GM19372 (cell line): Measurements from ENCODE around the gene UTP11.

ENCODE experiments used
- ATAC-seq: cut with Tn5 transposase; IDR thresholded peaks from one replicate; pipeline ENCODE4 v1.9.1; 2021; ENCODE audit warnings: mild to moderate bottlenecking, low read depth, moderate library complexity; ENCODE audit not compliant: unreplicated experiment

The UTP11 gene

DNA sequence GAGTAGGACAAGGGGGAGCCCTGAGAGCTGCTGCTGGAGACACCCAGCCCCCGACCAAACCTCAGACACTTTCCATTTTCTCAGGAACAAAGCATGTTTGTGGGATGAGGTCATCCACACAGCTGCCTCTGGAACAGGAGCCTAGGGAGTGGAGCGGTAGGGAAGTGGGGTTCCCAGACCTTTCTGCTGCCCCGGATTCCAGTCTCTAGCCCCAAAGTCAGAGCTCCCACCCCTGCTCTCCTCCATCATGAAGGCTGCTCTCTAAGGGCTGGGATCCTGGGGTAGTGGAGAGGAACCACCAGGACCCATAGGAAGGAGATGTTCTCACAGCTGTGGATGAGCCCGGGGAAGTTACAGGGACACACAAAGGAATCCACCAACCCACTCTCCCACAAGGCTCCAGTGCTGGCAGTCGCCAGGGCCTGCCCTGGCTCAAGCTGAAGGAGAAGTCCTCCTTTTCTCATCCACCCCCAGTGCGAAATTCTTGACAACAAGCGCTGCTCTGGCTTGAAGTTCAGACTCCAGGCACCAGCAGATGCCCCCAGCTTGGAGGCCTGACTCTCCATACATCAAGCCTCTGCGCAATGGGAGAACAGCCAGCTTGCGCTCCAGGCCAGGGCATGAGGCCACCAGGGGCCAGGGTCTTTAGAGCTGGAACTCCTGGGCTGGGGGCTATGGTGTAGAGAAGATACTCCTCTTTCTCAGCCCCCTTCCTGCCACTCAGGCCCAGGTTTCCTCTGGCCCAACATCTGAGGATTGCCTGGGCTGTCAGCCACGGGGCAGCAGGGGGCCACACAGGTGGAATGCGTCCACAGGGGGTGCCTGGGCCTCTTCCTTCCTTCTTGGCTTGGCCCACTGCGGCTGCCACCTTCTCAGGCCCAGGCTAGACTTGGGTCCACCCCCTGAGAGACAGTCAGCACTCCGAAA, 11.7 kb upstream of the UTP11 start:
- no peak for ATAC-seq

DNA sequence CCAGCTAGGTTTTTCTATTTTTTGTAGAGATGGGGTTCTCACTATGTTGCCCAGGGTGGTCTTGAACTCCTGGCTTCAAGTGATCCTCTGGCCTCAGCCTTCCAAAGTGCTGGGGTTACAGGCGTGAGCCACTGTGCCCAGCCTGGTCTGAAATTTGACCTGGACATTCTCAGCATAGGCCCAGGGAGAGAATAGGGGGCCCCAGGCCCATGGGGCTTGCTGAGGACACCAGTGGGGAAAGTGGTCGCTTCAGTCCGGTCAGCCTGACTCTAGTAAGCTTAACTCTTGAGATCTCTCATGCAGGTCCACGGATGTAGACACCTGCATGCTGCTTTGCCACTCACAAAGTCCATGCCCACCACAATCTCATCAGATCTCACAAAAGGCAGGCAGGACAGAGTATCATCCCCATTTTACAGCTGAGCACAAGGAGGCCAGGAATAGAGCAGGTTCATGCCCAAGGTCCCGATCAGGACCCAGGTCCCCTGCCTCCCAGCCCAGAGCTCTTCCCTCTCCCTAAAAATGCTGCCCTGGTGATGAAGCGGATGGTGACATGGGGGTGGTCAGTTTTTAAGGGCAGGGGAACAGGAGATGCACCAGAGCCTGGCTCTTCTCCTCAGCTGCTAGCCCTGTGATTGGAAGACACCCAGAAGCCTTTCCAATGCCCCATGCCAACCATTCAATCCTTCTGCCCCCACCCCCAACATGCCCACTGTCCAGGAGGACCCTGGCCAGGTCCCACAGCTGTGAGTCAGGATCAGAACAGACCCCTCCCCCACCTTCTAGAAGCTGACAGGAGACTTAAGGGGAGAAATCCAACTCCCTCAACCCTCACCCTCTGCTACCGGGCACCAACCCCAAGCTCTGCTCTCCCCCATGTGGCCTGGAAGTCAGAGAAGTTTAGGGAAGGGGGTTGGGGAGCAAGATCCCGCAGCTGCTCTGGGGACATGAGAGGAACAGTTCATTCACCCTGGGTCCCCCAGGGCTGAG, 9.0 kb upstream of the UTP11 start:
- ATAC-seq: no peak

DNA sequence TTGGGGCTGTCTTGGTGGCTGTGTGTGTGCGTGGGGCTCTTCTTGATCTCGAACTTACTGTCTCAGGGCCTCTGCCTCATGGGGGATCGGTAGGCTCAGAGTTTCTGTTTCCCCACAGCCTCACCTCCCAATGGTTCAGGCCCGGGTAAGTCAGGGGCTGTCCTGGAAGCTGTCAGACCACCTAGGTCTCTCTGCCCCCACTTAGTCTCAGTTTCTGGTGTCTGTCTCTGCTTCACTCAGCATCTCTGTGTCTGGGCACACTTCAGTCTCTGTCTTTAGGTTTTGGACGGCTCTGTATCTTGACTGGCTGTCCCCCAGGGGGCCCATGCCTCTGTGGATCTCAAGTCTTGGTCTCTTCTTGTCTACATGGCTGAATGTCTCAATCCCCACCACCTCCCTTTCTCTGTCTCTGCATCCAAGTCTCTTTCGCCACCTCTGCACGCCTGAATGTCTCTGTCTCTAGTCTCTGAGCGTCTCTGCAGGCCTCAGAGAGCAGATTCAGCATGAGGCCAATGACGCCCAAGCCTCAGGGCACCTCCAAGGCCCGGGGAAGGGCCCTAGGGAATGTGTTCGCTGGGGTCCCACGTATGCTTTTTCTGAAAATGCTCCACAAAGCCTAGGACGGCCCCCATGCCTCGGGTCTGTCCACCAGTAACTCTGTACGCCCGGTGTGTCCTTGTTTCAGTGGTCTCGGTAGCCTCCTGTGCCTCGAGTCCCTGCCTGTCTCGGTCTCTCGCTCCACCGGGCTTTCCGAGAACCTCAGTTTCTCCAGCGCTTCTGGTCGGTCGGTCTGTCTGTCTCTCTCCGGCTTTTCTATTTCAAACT, 8.0 kb upstream of the UTP11 start:
- ATAC-seq: no peak

DNA sequence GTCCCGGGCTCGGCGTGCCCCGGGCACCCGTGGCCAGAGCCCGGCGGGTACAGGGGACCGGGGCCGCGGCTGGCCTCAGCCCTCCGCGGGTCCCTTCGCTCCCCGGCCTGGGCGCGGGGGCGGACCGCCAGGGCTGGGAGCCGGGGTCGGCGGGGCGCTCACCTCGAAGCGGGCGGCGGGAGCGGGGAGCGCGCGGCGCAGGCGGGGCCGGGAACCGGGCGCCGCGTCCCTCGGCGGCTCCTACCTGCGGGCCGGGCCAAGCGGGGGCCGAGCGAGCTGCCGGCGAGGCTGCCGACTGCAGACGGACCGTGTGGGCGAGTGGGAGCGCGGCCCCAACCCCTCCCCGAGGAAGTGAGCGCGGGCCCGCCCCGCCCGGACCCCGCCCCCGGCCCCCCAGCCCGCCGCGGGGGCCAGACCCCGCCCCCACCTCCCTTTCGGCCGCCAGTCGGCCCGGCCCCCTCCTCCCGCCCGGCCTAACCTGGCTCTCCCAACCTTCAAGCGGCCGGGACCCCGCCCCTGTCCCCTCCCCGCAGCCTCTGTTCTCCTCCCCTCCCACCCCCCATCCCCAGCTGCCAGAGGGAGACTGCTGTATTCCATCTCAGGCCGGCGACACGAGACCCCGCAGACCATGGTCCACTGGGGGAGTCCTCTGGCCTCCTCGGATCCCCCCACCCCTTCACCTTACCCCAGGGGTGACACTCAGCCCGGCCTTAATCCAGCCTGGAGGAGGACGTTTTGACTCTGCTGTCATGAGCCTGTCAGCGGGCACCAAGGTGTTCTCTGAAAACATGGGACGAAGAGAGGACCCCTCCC, 7.1 kb upstream of the UTP11 start, which contains the start of gene FHL3:
FHL3 (minus strand) TSS at position 320 of the 813 bp plus-strand sequence. CDS start 6,102 bp downstream, outside the sequence.
- ATAC-seq: no peak

DNA sequence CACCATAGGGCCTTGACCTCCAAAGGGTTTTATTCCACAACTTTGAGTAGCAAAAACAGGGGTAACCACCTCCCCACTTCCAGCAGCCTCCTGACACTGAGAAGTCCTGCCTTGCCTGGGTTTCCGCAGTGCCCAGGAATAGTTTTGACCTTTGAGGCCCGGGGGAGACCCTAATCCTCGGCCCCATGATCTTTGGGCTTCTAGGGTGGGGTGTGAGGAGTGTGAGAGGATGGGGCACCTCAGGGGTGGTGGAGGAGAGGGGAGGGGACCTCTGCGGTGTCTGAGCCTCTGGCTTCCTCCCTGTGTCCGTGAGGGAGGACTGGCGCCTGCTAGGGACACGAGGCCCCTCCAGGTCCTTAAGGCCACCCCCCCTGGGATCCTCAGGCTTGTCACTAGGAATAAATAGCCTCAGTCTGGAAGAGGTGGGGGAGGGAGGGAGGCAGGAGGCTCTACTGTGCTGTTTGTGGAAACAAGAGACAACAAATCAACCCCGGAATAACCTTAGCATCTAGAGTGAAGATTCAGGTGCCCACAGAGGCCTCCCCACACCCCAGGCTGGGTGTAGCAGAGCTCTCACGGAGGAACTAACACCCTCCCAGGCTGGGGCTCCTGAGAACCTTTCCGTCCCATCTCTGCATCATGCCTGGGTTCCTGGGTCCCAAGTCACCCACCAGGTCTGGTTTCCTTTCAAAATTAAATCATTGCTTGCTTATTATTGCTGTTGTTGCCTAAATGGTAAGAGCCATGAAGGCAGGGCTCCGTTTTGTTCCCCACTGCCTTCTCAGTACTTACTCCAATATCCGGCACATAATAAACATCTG, 6.3 kb upstream of the UTP11 start:
- ATAC-seq: no peak

DNA sequence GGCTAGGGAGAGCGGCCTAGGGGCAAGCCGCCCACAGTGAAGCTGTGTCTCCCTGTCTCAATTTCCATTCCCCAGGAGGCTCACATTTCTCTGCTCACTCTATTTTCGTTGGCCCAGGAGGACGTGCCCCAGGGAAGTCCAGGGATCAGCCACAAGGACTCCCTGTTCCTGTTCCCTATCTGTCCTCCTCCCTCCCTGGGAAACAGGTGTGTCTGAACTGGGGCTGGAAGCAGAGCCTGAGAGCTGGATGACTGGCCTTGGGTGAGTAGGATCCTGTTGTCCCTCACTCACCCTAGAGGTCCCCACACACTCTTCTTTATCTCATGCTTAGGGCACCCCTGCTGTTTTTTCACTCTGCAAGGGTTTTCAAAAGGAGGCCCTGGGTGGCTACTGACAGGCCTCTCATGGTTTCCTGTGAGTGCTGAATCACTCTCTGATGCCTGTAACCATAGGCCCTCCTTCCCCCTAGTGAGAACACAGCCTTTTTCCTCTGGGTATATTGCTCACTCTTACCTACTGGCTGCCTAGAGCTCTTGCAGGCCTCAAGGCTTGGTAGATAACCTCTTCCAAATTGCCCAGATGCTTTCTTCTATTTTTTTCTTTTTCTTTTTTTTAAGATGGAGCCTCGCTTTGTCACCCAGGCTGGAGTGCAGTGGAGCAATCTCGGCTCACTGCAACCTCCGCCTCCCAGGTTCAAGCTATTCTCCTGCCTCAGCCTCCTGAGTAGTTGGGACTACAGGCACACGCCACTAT, 3.3 kb upstream of the UTP11 start:
- no peak for ATAC-seq

DNA sequence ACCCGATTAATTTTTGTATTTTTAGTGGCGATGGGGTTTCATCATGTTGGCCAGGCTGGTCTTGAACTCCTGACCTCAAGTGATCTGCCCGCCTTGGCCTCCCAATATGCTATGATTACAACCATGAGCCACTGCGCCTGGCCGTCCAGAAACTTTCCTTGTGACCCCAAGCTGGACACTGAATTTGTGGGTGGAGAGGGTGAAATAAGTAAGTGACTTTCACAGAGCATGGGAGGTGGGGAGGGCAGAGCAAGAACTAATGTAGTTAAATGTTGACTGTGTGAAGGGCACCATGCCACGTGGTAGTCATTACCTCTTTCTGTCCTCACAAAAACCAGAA, 2.7 kb upstream of the UTP11 start:
- no peak for ATAC-seq

DNA sequence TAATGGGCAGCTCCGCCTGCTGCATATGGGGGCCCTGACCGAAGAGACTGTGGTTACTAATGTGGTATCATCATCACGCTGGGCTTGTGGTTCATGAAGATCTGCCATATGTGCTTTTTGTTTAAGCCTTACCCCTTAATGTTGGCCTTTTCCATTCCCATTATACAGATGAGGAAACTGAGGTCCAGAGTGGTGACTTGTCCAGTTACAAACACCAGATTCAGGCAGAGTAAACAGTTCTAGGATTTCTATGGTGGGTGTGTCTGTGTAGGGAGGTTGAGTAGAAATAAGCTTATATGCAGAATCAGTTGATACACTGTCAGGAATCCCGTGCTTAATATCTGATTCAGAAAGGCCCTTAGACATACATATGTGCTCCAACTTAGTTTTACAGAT, 691 bp downstream of the UTP11 start:
- no peak for ATAC-seq

DNA sequence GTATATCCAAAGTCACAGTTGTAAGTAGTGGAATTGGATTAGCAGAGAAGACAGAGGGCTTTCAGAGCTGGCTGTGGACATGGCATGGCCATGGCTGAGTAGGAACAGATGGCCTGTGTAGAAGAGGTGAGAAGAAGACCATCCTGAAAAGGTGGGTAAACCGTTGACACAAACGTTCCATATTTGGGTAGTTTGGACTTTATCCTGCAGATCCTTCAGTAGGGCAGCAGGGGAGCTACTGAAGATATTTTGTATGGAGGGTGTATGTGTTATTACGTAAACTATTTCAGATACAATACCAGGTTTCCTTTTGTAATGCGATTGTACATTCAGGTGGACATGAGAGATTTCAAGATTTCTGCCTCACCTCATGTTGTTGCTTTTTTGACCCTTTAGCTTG, 1.6 kb downstream of the UTP11 start:
- ATAC-seq: no peak

DNA sequence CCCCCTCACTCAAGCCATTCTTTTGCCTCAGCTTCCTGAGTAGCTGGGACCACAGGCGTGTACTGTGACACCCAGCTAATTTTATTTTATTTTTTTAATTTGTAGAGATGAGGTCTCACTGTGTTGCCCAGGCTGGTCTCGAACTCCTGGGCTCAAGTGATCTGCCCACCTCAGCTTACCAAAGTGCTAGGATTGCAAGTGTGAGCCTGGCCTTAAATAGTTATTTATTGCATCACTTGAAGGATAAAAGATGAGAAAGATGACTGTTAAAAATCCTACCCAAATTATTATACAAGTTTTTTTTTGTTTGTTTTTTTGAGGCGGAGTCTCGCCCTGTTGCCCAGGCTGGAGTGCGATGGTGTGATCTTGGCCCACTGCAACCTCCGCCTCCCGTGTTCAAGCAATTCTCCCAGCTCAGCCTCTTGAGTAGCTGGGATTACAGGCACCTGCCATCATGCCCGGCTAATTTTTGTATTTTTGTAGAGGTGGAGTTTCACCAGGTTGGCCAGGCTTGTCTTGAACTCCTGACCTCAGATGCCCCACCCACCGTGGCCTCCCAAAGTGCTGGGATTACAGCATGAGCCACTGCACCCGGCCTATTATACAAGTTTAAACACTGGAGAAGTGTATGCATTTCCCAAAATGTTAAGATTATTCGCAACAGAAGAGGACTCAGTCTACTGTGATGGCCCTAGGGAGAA, 2.3 kb downstream of the UTP11 start:
- ATAC-seq: no peak

DNA sequence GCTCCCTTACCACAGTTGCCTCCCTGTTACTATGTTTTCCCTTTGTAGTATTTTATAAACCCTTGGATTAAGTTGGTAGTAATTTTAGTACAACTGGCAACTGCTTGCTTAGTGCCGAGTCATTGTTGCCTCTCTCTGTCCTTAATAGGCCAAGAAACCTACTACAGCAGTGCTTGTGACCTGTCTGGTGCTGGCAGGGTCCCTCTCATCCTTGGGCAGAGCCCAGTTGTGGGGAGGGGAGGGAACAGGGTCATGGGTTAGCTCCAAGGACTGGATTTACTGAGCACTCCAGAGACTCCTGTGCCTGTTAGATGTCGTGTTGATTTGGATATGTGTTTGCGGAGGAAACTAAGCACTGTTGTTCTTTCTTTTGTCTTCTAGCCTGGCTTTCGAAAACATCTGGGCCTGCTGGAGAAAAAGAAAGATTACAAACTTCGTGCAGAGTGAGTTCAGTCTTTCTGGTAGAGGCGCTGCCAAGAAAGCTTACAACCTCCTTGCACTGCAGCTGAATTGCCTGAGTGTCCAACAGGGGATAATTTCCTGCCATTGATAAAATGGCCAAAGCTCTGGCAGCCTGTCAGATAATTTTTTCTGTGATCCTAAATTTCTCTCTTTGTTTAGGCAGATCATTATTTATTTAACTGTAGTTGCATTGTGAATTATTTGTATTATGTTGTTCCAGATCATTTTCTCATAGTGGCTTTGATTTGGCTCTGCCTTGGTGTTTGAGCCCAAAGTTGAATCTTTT, 3.6 kb downstream of the UTP11 start:
- ATAC-seq: no peak

DNA sequence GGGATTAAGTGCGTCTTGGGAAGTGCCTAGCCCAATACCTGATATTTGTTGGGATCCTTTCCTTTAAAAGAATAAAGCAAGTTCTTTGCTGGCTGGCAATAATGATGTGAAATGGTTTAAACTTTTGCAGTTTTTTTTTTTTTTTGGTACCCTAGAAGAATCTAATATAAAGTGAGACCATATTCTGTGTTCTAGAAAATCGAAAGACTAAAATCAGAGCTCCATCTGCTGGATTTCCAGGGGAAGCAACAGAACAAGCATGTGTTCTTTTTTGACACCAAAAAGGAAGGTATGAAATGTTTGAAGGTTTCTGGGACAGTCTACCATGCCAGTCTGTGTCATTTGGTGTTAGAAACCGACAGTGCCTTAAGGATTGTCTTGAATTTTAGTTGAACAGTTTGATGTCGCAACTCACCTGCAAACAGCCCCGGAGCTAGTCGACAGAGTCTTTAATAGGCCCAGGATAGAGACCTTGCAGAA, 6.4 kb downstream of the UTP11 start:
- ATAC-seq: no peak

DNA sequence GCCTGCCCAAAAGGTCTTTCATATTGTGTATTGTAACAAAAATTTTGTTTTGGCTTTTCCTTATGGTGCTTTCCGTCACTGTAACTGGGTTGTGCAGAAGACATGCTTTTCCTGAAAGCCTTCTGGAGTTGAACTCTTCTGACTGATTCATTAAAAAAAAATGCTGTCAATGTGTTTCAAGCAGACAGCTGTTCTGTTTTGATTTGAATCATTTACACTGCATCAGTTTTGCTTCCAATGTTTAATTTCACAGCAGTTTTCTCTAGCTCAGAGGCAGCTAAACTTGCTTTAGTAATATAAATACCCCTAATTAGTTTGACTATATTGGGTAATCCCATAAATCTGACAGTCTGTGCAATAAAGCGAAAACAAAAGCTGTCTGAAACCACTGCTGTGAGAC, 7.9 kb downstream of the UTP11 start:
- no peak for ATAC-seq

DNA sequence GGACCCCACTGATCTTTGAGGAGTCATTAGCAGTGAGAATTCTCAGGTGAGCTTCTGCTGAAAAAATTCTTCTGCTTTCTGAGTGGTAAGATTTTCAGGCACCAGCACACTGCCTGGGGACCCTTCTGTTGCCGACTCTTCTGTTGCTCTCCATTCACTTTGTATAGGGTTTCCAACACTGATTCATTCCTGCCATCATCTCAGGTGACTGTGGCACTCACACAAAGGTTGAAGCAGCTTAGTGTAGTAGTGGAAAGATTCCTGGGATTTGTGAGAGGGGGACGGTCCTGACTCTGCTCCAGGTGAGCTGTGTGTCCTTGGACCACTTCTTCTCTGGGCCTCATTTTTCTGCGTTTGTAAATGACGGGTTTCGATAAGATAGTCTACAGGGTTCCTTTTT, 9.4 kb downstream of the UTP11 start:
- no peak for ATAC-seq

DNA sequence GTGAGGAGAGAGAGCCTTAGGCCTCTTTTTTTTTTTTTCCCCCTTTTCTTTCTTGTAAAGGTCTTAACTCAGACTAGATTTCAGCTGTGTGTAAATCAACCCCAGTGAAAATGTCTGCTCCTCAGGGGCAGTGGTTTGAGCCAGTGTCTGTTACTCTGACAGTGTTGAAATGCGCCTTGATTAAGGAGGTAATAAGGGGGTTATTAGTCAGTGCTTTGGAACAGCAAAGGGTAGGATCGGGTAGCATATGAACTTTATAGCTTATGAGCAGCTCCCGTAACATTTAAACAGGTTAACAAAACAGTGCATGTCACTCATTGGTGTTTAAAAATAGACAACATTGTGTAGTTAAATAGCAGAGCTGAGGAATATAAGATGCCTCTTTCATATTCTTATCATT, 10.3 kb downstream of the UTP11 start:
- no peak for ATAC-seq

DNA sequence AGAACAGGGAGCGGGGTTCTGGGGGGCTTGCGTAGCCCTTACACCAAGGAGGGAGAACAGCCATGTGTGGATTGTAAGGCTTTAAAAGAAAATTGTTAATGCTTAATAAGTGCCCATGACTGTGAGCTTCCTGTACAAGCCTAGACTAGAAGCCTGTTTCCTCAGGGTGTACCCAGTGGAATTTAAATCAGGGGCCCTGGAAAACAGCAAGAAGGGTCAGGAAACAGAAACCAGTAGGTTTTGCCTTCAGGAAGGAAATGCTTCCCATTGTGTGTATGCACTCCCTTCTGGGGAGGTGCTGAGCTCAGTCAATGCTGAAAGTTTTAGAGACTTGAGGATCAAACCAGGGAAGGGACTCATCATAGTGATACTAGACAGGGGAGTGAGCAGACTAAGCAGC, 12.7 kb downstream of the UTP11 start:
- no peak for ATAC-seq

DNA sequence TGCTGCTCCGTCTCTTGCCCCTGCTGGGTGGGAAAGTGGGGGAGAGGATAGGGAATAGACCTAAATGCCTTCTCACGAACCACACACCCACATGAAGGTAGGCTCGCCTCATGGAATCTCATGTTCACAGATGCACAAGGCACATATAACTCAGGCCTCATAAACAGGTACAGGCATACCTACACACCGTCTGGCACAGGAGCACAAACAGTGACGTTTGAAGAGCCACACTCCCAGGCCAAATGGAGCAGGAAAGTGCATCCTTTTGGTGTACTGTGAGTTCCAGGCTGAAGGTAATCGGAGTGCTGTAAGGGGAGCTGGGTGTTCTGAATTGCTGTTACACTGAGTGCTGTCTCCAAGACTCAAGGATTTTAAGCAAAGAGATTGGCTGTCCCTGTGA, 13.1 kb downstream of the UTP11 start:
- no peak for ATAC-seq
